MM.1S (cell line): ENCODE measurements around the gene NSUN4.

ENCODE experiments used
- DNase-seq: peaks from one replicate; pipeline ENCODE4 v3.0.0-alpha.2; 2015
- H2AFZ ChIP-seq: fragments of 300-600 bp; sonication (generic); 2 replicates; pipeline ENCODE4 v1.6.0; 2016; ENCODE audit warnings: antibody characterized with exemption, low read length
- H3F3A ChIP-seq: fragments of 300-600 bp; sonication (generic); 2 replicates; pipeline ENCODE4 v1.6.1; 2016; ENCODE audit warnings: mild to moderate bottlenecking, antibody characterized with exemption, low read length, moderate library complexity, mixed read lengths; ENCODE audit not compliant: insufficient read depth
- H3K27ac ChIP-seq: fragments of 300-600 bp; sonication (generic); 2 replicates; pipeline ENCODE4 v1.5.1; 2016; ENCODE audit warnings: mild to moderate bottlenecking, low read length
- H3K27me3 ChIP-seq: fragments of 300-600 bp; sonication (generic); replicated peaks from 2 replicates; pipeline ENCODE4 v1.6.0; 2016; ENCODE audit warnings: low read length; ENCODE audit not compliant: insufficient read depth
- H3K36me3 ChIP-seq: fragments of 300-600 bp; sonication (generic); replicated peaks from 2 replicates; pipeline ENCODE4 v1.6.1; 2016; ENCODE audit warnings: mild to moderate bottlenecking, low read length, mixed read lengths; ENCODE audit not compliant: insufficient read depth
- H3K4me1 ChIP-seq: fragments of 300-600 bp; sonication (generic); 2 replicates; pipeline ENCODE4 v1.6.1; 2016; ENCODE audit warnings: low read length, mixed read lengths
- H3K4me2 ChIP-seq: fragments of 300-600 bp; sonication (generic); 2 replicates; pipeline ENCODE4 v1.6.0; 2016; ENCODE audit warnings: low read depth, low read length
- H3K4me3 ChIP-seq: fragments of 300-600 bp; sonication (generic); 2 replicates; pipeline ENCODE4 v1.5.1; 2016; ENCODE audit warnings: low read length, mixed read lengths
- H3K79me2 ChIP-seq: fragments of 300-600 bp; sonication (generic); 2 replicates; pipeline ENCODE4 v1.6.1; 2016; ENCODE audit warnings: mixed run types, low read length, mixed read lengths
- H3K9ac ChIP-seq: fragments of 300-600 bp; sonication (generic); 2 replicates; pipeline ENCODE4 v1.6.1; 2016; ENCODE audit warnings: low read length, mixed read lengths
- H3K9me2 ChIP-seq: fragments of 300-600 bp; sonication (generic); replicated peaks from 2 replicates; pipeline ENCODE4 v1.6.1; 2016; ENCODE audit warnings: mild to moderate bottlenecking, low read length, mixed read lengths; ENCODE audit not compliant: insufficient read depth
- H3K9me3 ChIP-seq: fragments of 300-600 bp; sonication (generic); replicated peaks from 2 replicates; pipeline ENCODE4 v1.6.1; 2016; ENCODE audit warnings: mild to moderate bottlenecking, low read length, mixed read lengths; ENCODE audit not compliant: insufficient read depth
- H4K20me1 ChIP-seq: fragments of 300-600 bp; sonication (generic); 2 replicates; pipeline ENCODE4 v1.6.1; 2016; ENCODE audit warnings: mild to moderate bottlenecking, low read length, moderate library complexity, mixed read lengths; ENCODE audit not compliant: insufficient read depth
- CTCF ChIP-seq: fragments of 300-600 bp; sonication (generic); IDR thresholded peaks from 2 replicates; pipeline ENCODE4 v1.5.1; 2016; ENCODE audit warnings: antibody characterized with exemption, low read length, mixed read lengths
- EZH2 ChIP-seq: fragments of 300-600 bp; sonication (generic); optimal IDR thresholded peaks from 2 replicates; pipeline ENCODE3; 2017; ENCODE audit warnings: low read depth, mild to moderate bottlenecking, antibody characterized with exemption, low read length, mixed read lengths
- EZH2phosphoT487 ChIP-seq: fragments of 300-600 bp; sonication (generic); IDR thresholded peaks from 2 replicates; pipeline ENCODE4 v1.6.1; 2018; ENCODE audit warnings: antibody characterized with exemption, low read length

The NSUN4 gene

GRCh38 chr1:46372431-46372830 is 31.8 kb downstream of the NSUN4 start:
- Histone ChIP-seq H3K4me1 (peaks cover 4% of the 10 kb centered on the region; the same call in 1 of the 2 replicates), H3K27ac (no peak overlapping the region), H3K4me2 (no peak overlapping the region), H3F3A (no peaks in the 10 kb centered on the region), H3K36me3 (no peaks in the 10 kb centered on the region), H3K9me2 (no peaks in the 10 kb centered on the region), H3K4me3 (no peak overlapping the region), H3K9me3 (no peaks in the 10 kb centered on the region), H3K27me3 (no peaks in the 10 kb centered on the region), H3K9ac (no peak overlapping the region), H3K79me2 (no peaks in the 10 kb centered on the region), H2AFZ (no peak overlapping the region), H4K20me1 (no peaks in the 10 kb centered on the region)
- no peak for DNase-seq
- TF ChIP-seq EZH2 (no peak), EZH2phosphoT487 (no peak), CTCF (no peak)

- DNase-seq = no peak
These were observed 39.4 kb downstream of the NSUN4 start for GRCh38 chr1:46379996-46380395.

GRCh38 chr1:46380508-46380907 is 39.9 kb downstream of the NSUN4 start:
- Histone ChIP-seq H3K9ac (no peak overlapping the region), H3K4me3 (no peak overlapping the region), H3K9me3 (no peaks in the 10 kb centered on the region), H3K4me2 (no peak overlapping the region), H3K27ac (no peak overlapping the region), H4K20me1 (no peaks in the 10 kb centered on the region), H3F3A (no peaks in the 10 kb centered on the region), H3K27me3 (no peaks in the 10 kb centered on the region), H3K36me3 (no peaks in the 10 kb centered on the region), H3K79me2 (no peaks in the 10 kb centered on the region), H2AFZ (no peak overlapping the region), H3K9me2 (no peaks in the 10 kb centered on the region), H3K4me1 (no peaks in the 10 kb centered on the region)
- DNase-seq = no peak
- TF ChIP-seq CTCF = no peak
- TF ChIP-seq EZH2 = no peak
- no peak for TF ChIP-seq EZH2phosphoT487

More at GRCh38 chr1:46379996-46380395, 39.4 kb downstream of the NSUN4 start:
- H3K9me3 ChIP-seq = no peaks in the 10 kb centered on the region
- H3K4me1 ChIP-seq = no peaks in the 10 kb centered on the region
- H4K20me1 ChIP-seq = no peaks in the 10 kb centered on the region
- no peak for TF ChIP-seq EZH2phosphoT487
- TF ChIP-seq EZH2 = no peak
- no peak for TF ChIP-seq CTCF
- H3K79me2 ChIP-seq = no peaks in the 10 kb centered on the region
- no peak overlapping the region for H2AFZ ChIP-seq
- no peaks in the 10 kb centered on the region for H3F3A ChIP-seq
- H3K4me2 ChIP-seq = no peak overlapping the region
- no peak overlapping the region for H3K4me3 ChIP-seq
- no peaks in the 10 kb centered on the region for H3K27me3 ChIP-seq
- H3K9me2 ChIP-seq = no peaks in the 10 kb centered on the region
- no peak overlapping the region for H3K27ac ChIP-seq
- no peaks in the 10 kb centered on the region for H3K36me3 ChIP-seq
- no peak overlapping the region for H3K9ac ChIP-seq
